Dendritic cell treated with granulocyte-macrophage colony-stimulating factor and Interleukin-4, amounts not matched to agents 40 ng/mL and 50 ng/mL, for 4 days (primary cell): ENCODE results near the gene MICALL2.
"Not testable (repeated sequence)": the region's sequence is repeated elsewhere in the genome, so short reads cannot be mapped to it uniquely, and the experiment has no call there.

Experiments
- H3K27ac Mint-ChIP-seq: one replicate; pipeline ENCODE4 v1.8.0; 2022; ENCODE audit warnings: mild to moderate bottlenecking, mixed read lengths
- H3K27me3 Mint-ChIP-seq: one replicate; pipeline ENCODE4 v1.8.0; 2022; ENCODE audit warnings: mild to moderate bottlenecking, mixed read lengths
- H3K36me3 Mint-ChIP-seq: one replicate; pipeline ENCODE4 v1.8.0; 2022; ENCODE audit warnings: low read depth, mixed read lengths
- H3K4me1 Mint-ChIP-seq: one replicate; pipeline ENCODE4 v1.8.0; 2022; ENCODE audit warnings: low read depth, mixed read lengths
- H3K4me3 Mint-ChIP-seq: one replicate; pipeline ENCODE4 v1.8.0; 2022; ENCODE audit warnings: mild to moderate bottlenecking, moderate library complexity, mixed read lengths
- H3K9me3 Mint-ChIP-seq: one replicate; pipeline ENCODE4 v1.8.0; 2022; ENCODE audit warnings: mixed read lengths
- intact Hi-C: fragments of 100-400 bp; cut with micrococcal nuclease; formaldehyde crosslinking; loops from one replicate; pipeline ENCODE4 v1.15.0; 2022

The MICALL2 gene

DNA sequence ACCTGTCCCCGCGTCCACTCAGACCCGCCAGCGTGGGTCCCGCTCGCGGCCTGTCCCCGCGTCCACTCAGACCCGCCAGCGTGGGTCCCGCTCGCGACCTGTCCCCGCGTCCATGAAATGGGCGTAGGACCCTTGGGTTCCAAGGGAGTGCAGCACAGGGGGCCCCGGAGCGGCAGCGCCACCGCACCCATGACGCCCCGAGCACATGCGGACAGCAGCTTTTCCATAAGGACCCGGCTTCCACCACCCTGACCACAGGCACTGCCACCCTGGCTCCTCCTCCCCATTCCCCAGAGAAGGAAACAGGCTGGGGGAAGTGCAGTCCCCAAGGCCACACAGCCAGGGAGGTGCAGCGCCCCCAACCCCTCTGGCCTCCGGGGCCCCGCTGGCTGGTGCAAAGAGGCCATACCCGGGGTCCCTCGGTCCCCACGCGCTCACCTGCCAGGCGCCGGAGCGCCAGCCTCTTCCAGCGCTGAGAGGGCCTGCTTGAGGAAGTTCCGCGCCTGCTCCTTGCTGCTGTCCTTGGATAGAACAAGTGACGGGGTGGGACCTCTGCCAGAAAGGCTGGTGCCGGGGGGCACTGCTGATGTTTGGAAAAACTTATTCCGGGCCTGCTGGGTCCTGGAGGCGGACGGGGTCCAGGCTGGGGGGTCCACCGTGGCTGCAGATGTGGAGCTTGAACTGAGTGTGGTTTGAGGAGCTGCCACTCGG is 14.9 kb downstream of the MICALL2 start:
- intact Hi-C loops: no loop called here
- no peaks in the 10 kb centered on the region for H3K27me3 Mint-ChIP-seq

DNA sequence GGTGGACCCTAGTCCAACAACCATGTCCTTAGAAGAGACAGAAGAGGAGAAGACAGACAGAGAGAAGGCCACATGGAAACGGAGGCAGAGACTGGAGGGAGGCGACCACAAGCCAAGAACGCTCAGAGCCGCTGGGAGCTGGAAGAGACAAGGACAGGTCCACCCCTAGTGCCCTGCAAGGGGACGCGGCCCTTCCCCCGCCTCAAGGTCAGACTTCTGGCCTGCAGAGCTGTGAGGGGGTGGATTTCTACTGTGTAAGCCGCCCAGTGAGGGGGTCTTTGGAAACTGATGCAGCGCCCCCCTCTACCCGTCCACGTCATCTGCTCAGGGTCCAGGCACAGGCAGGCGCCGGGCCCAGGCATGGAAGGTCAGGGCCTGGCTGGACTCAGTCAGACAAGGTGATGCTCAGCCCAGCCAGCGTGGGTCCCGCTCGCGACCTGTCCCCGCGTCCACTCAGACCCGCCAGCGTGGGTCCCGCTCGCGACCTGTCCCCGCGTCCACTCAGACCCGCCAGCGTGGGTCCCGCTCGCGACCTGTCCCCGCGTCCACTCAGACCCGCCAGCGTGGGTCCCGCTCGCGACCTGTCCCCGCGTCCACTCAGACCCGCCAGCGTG is 15.6 kb downstream of the MICALL2 start:
- H3K27me3 Mint-ChIP-seq, H3K9me3 Mint-ChIP-seq, H3K4me3 Mint-ChIP-seq, H3K4me1 Mint-ChIP-seq, H3K27ac Mint-ChIP-seq, intact Hi-C loops: not testable (repeated sequence)
- H3K36me3 Mint-ChIP-seq: peaks cover 36% of the 10 kb centered on the region

More for the DNA sequence above, 14.9 kb downstream of the MICALL2 start:
- peaks cover 34% of the 10 kb centered on the region for H3K36me3 Mint-ChIP-seq
- no peaks in the 10 kb centered on the region for H3K9me3 Mint-ChIP-seq
- no peak overlapping the region for H3K27ac Mint-ChIP-seq
- H3K4me3 Mint-ChIP-seq: no peak overlapping the region
- peaks cover 5% of the 10 kb centered on the region for H3K4me1 Mint-ChIP-seq

DNA sequence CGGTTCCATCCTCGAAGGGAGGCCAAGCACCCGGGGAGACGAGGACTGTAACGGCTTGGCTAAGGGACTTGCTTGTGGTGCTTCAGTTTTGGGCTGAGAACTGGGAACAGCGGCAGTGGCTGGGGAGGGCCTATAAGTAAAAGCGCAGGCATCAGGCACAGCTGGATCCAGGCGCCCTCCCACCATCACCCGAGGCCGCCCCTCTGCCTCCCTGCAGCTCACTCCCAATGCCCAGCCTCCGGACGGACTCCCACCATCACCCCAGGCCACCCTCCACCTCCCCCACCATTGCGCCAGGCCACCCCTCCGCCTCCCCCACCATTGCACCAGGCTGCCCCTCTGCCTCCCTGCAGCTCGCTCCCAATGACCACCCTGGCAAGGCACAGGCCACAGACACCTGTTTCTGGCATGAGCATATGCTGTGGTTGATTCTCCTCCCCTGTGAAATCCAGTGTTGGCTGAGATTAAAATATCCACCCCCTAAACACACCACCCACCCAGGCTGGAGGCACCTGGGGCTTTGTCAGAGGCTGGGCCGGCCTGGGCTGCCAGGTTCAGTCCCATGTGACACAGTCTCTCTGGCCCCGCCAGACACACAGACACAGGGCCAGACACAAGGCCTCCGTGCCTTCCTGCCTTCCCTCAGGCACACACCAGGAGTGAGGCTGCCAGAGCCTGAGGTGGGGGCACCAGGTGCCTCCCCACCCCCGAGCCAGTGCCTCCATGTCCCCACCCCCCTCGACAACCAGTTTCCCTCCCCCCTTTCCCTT is 16.7 kb downstream of the MICALL2 start:
- Mint-ChIP-seq H3K27me3 (no peaks in the 10 kb centered on the region), H3K27ac (no peak overlapping the region), H3K9me3 (no peaks in the 10 kb centered on the region), H3K4me3 (no peak overlapping the region), H3K4me1 (peaks cover 5% of the 10 kb centered on the region), H3K36me3 (peaks cover 48% of the 10 kb centered on the region)
- intact Hi-C loops: no loop called here

DNA sequence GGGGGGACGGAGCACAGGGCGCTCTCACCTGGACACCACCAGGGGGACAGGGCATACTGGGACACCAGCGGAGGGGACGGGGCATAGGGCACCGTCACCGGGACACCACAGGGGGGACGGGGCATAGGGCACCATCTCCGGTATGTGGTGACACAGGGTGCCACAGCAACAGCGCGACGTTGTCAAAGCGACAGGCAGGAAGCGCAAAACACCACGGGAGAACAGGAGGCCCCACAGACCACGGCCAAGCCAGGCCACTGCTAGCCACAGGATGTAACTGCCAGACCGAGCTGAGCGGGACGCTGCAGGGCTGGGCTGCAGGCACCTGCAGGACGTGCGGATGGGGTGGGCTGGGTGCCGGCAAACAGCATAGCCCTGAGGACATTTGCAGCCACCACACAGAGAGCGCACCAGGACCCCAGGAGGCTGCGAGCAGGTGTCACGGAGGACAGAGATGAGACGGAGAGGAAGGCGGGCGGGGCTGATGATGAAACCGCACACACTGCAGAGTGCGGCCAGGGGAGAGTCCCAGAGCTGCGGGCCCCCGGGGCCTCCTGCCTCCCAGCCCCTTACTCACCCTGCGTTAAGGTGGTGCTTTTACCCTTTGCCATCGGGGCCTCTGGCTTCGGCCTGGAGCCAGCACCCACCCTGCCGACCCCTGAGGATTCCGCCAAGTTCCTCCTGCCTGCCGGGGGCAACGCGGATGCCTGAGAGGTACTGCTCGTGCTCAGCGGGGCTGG is 17.5 kb downstream of the MICALL2 start:
- no peaks in the 10 kb centered on the region for H3K27me3 Mint-ChIP-seq
- no peak overlapping the region for H3K27ac Mint-ChIP-seq
- H3K4me3 Mint-ChIP-seq: no peak overlapping the region
- H3K4me1 Mint-ChIP-seq: peaks cover 5% of the 10 kb centered on the region
- no peaks in the 10 kb centered on the region for H3K9me3 Mint-ChIP-seq
- intact Hi-C loops: no loop called here
- peaks cover 55% of the 10 kb centered on the region for H3K36me3 Mint-ChIP-seq

DNA sequence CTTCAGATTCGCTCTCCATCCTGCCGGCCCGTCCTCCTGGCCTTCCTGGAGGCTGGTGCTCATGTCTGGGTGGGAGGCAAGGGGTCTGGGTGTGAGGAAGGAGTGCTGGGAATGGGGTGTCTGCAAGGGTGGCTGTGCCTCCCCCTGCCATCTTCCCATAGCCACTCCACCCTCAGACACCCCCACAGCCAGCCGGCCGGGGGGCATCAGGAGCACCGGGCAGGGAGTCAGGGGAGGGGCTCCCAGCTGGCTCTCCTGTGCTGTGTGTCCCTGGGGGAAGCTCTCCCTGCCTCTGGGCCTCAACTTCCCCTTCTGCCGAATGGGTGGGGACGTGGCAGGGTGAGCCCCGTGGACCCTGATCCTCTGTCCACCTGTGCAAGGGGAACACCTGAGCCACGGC is 18.6 kb downstream of the MICALL2 start:
- peaks cover 67% of the 10 kb centered on the region for H3K36me3 Mint-ChIP-seq
- H3K4me3 Mint-ChIP-seq: no peak overlapping the region
- no peaks in the 10 kb centered on the region for H3K27me3 Mint-ChIP-seq
- peaks cover 2% of the 10 kb centered on the region for H3K4me1 Mint-ChIP-seq
- no peak overlapping the region for H3K27ac Mint-ChIP-seq
- H3K9me3 Mint-ChIP-seq: no peaks in the 10 kb centered on the region
- intact Hi-C loops: no loop called here

DNA sequence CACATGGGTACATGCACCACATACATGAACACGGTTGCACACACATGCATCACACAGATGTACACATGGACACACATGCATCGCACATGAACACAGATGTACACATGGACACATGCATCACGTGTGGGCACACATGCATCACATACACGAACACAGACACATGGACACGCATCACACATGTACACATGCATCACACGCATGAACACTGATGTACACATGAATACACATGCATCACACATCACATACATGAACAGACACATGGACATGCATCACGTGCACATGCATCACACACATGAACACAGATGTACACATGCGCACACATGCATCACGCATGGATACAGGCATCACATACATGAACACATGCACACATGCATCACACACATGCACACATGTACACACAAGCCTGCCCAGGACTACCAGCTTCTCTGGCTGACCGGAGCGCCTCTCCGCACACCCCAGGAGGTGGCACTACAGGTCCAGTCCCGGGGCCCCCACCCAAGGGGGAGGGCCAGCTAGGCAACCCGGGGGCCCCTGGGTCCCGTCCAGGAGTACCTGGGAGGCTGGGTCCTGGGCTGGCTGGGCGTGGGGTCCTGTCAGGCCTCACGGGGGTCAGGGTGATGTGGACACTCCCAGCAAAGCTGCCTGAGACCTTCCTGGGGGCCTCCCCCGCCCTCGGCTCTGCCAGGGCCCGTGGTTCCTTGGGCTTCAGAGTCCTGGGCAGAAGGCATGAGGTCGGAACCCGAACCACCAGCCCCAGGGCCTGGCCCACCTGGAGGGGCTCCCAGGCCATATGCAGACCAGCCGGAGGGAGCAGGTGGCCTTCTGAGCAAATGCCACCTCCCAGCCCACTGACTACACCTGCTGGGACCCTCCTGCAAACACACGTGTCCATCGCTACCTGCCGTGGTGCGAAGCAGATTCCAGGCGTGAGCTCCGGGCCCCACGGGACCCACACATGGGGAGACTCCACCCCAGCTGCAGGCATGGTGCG is 19.6 kb downstream of the MICALL2 start:
- H3K9me3 Mint-ChIP-seq: no peaks in the 10 kb centered on the region
- no peak overlapping the region for H3K27ac Mint-ChIP-seq
- intact Hi-C loops: loop anchor here (10.0 kb wide), 1 partner anchor 245 kb away; no protein-coding TSS in a partner anchor
- H3K4me3 Mint-ChIP-seq: no peak overlapping the region
- no peaks in the 10 kb centered on the region for H3K27me3 Mint-ChIP-seq
- no peaks in the 10 kb centered on the region for H3K4me1 Mint-ChIP-seq
- peaks cover 72% of the 10 kb centered on the region for H3K36me3 Mint-ChIP-seq

DNA sequence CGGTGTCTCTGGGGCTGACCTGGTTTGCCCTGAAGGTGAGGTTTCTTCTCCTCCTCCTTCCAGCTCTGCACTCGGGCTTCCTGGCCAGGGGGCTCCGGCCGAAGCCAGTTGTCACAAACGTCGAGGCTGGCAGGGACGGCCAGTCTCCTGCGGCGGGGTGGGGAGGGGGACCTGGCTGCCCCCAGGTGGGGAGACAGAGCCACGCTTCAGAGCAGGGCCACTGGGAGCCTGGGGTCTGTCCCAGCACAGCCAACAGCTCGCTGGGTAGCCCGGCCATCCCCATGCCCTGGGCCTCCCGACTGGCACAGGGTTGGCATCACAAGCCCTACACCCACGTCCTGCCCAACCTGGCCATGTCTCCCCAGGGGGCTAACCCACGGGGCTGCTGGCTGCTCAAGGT is 20.4 kb downstream of the MICALL2 start:
- intact Hi-C loops: loop anchor here (10.0 kb wide), 1 partner anchor 244 kb away; no protein-coding TSS in a partner anchor
- no peaks in the 10 kb centered on the region for H3K27me3 Mint-ChIP-seq
- no peaks in the 10 kb centered on the region for H3K4me1 Mint-ChIP-seq
- no peaks in the 10 kb centered on the region for H3K9me3 Mint-ChIP-seq
- H3K36me3 Mint-ChIP-seq: peaks cover 69% of the 10 kb centered on the region
- no peak overlapping the region for H3K4me3 Mint-ChIP-seq
- H3K27ac Mint-ChIP-seq: no peak overlapping the region

DNA sequence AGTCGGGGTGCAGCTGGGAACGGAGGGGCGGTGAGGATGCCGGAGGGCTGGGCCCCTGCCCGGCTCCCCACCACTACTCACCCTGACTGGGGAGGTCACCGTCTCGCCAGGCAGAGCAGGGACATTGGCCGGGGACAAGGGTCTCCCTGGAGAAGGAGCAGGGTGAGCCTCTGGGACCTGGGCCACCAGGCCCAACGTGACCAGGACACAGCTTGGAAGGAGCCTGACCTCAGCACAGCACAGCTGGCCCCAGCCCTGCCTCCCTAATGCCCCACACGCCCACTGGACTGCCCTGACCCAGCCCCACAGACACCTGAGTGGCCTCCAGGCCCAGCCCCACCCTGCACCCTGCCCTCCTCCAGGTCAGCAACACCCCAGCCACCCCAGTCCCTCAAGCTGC is 21.1 kb downstream of the MICALL2 start:
- H3K27me3 Mint-ChIP-seq: peaks cover under 1% of the 10 kb centered on the region
- no peak overlapping the region for H3K27ac Mint-ChIP-seq
- no peaks in the 10 kb centered on the region for H3K9me3 Mint-ChIP-seq
- no peak overlapping the region for H3K4me3 Mint-ChIP-seq
- intact Hi-C loops: loop anchor here (10.0 kb wide), 1 partner anchor 243 kb away; no protein-coding TSS in a partner anchor
- peaks cover 69% of the 10 kb centered on the region for H3K36me3 Mint-ChIP-seq
- H3K4me1 Mint-ChIP-seq: no peaks in the 10 kb centered on the region

DNA sequence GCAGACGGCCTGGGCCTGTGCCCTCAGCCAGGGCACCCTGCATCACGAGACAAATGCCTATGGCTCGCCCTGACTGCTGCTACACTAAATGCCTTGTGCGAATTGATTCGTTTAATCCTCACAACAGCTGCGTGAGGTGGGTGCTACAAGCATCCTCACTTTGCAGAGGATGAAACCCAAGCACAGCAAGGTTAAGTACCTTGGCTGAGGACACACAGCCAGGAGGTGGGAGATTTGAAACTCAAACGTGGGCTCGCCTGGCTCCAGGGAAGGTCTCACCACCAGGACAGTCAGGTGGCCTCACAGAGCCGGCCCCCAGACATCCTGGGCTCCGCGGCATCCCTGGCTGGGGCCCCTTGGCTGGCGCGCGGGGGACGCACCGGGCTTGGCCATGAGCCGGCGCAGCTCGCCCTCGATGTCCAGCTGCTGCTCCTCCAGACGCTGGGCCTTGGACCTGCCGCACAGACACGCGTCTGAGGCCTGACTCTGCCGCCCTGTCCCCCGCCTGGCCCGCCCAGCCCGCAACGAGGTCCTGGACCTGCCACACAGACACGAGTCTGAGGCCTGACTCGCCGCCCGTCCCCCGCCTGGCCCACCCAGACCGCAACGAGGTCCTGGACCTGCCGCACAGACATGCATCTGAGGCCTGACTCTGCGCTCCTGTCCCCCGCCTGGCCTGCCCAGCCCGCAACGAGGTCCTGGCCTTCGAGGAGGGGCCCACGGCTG is 22.0 kb downstream of the MICALL2 start:
- H3K4me3 Mint-ChIP-seq: no peak overlapping the region
- H3K27me3 Mint-ChIP-seq: peaks cover 9% of the 10 kb centered on the region
- intact Hi-C loops: loop anchor here (10.0 kb wide), 1 partner anchor 243 kb away; no protein-coding TSS in a partner anchor
- no peaks in the 10 kb centered on the region for H3K9me3 Mint-ChIP-seq
- peaks cover 8% of the 10 kb centered on the region for H3K4me1 Mint-ChIP-seq
- H3K36me3 Mint-ChIP-seq: peaks cover 63% of the 10 kb centered on the region
- H3K27ac Mint-ChIP-seq: no peak overlapping the region

DNA sequence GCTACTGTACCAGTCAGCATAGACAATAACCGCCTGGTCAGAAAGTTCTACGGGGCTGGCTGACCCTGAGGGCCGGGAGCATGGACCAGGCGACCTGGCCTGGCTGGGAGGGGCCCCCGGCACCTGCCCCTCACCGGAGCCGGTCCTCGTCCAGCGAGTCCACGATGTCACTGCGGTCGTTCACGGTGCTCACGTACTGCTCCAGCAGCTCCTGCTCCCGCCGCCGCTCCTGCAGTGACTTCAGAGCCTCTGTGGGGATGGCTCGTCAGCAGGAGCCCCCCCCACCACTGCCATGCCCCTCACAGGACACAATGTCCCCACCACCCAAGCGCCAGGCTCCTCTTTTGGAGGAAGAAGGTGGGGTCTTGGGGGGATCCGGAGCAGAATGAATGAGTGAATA is 22.7 kb downstream of the MICALL2 start:
- H3K4me3 Mint-ChIP-seq: no peak overlapping the region
- no peak overlapping the region for H3K27ac Mint-ChIP-seq
- intact Hi-C loops: loop anchor here (10.0 kb wide), 1 partner anchor 242 kb away; no protein-coding TSS in a partner anchor
- H3K36me3 Mint-ChIP-seq: peaks cover 56% of the 10 kb centered on the region
- peaks cover 11% of the 10 kb centered on the region for H3K27me3 Mint-ChIP-seq
- no peaks in the 10 kb centered on the region for H3K9me3 Mint-ChIP-seq
- peaks cover 10% of the 10 kb centered on the region for H3K4me1 Mint-ChIP-seq

DNA sequence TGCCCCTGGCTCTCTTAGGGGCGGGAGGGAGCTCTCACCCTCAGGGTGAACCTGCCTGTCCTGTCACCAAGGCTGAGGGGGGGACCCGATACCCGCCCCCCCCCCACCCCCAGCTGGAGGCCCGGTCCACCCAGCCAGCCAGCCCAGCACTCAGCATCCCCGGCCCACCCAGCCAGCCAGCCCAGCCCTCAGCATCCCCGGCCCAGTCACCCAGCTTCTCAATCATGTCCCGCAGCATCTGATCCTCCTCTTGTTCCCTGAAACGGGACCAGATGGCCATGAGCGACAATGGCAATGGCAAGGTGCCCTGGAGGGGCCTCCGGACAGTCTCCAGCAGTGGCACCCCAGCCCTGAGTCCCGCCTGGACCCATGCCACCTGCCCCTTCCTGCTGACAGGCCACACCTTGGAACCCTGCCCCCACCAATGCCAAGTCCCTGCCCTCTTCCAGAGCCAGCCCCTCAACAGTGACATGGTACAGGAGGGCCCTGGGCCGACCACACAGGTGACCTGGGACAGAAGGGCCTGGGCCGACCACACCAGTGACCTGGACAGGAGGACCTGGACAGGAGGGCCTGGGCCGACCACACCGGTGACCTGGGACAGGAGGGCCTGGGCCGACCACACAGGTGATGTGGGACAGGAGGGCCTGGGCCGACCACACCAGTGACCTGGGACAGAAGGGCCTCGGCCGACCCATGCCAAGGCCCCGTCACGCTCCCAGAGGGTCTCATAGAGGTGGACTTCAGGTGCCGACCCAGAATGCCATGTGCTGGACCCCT is 24.2 kb downstream of the MICALL2 start:
- H3K36me3 Mint-ChIP-seq: peaks cover 43% of the 10 kb centered on the region
- H3K27ac Mint-ChIP-seq: no peak overlapping the region
- H3K27me3 Mint-ChIP-seq: peaks cover 21% of the 10 kb centered on the region
- H3K4me3 Mint-ChIP-seq: no peak overlapping the region
- intact Hi-C loops: loop anchor here (5.0 to 10.0 kb wide), 3 partner anchors 37 to 240 kb away; no protein-coding TSS in a partner anchor
- H3K9me3 Mint-ChIP-seq: no peaks in the 10 kb centered on the region
- peaks cover 10% of the 10 kb centered on the region for H3K4me1 Mint-ChIP-seq
